ENCODE results near the gene ACKR2. TPM values are rescaled to one million over a fixed set of nuclear protein-coding genes. Genes with fewer than 3 reads are reported as not detected.

ACKR2 gene
- total and polyA plus RNA-seq, 2 of the 13 experiments (the other 11 are each of a cell fraction or from before 2014, with no cell fraction given), result 1.1 to 1.9 TPM

GRCh38 chr3:42829083-42829627 lies 19.9 kb downstream of the ACKR2 start (continued):
- 0 out of 2 replicates have a peak, but pooled peaks have one; percentile 24 for TF ChIP-seq GABPB1 (CRISPR knock-in tag; IDR thresholded peaks at IDR 0.05)
- TF ChIP-seq GLI4 (CRISPR knock-in tag; IDR thresholded peaks at IDR 0.05; ENCODE audit: borderline replicate concordance), result no peak
- TF ChIP-seq GATAD1 (CRISPR knock-in tag; IDR thresholded peaks at IDR 0.05), result no peak
- 0 out of 2 replicates have a peak, but pooled peaks have one; percentile 30 for TF ChIP-seq ZNF12 (CRISPR knock-in tag; IDR thresholded peaks at IDR 0.05)
- peak; percentile 79 for TF ChIP-seq BCL6 (CRISPR knock-in tag; IDR thresholded peaks at IDR 0.05)
- peak; percentile 88 for TF ChIP-seq JUND (CRISPR knock-in tag; IDR thresholded peaks at IDR 0.05)
- TF ChIP-seq ZNF772 (CRISPR knock-in tag; IDR thresholded peaks at IDR 0.05), result no peak
- TF ChIP-seq SP5 (CRISPR knock-in tag; IDR thresholded peaks at IDR 0.05; ENCODE audit: borderline replicate concordance, low read depth), result peak; percentile 54; the same call in 1 of the 2 replicates
- TF ChIP-seq ATF7 (IDR thresholded peaks at IDR 0.05), result peak; percentile 56
- TF ChIP-seq ATF7 (CRISPR knock-in tag; IDR thresholded peaks at IDR 0.05), result no peak; the same call in 1 of the 2 replicates
- TF ChIP-seq KMT2B (CRISPR knock-in tag; IDR thresholded peaks at IDR 0.05), result peak; percentile 49
- TF ChIP-seq ZNF256 (CRISPR knock-in tag; conservative IDR thresholded peaks at IDR 0.05), result no peak
- TF ChIP-seq, protein P1, sequence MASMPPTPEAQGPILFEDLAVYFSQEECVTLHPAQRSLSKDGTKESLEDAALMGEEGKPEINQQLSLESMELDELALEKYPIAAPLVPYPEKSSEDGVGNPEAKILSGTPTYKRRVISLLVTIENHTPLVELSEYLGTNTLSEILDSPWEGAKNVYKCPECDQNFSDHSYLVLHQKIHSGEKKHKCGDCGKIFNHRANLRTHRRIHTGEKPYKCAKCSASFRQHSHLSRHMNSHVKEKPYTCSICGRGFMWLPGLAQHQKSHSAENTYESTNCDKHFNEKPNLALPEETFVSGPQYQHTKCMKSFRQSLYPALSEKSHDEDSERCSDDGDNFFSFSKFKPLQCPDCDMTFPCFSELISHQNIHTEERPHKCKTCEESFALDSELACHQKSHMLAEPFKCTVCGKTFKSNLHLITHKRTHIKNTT (CRISPR knock-in tag; IDR thresholded peaks at IDR 0.05), result no peak
- TF ChIP-seq ZNF709 (CRISPR knock-in tag; IDR thresholded peaks at IDR 0.05), result 0 out of 2 replicates have a peak, but pooled peaks have one; percentile 27
- 0 out of 2 replicates have a peak, but pooled peaks have one; percentile 55 for TF ChIP-seq FOXK2 (IDR thresholded peaks at IDR 0.05)
- TF ChIP-seq KDM6A (CRISPR knock-in tag; IDR thresholded peaks at IDR 0.05; ENCODE audit: low read depth), result peak; percentile 82
- no peak for TF ChIP-seq RELA (CRISPR knock-in tag; IDR thresholded peaks at IDR 0.05)
- TF ChIP-seq ZMYM4 (CRISPR knock-in tag; IDR thresholded peaks at IDR 0.05), result 0 out of 2 replicates have a peak, but pooled peaks have one; percentile 57
- no peak for TF ChIP-seq KDM3A (CRISPR knock-in tag; IDR thresholded peaks at IDR 0.05; ENCODE audit: low read depth)
- no peak for TF ChIP-seq ZNF572 (CRISPR knock-in tag; IDR thresholded peaks at IDR 0.05)
- TF ChIP-seq, protein P2, sequence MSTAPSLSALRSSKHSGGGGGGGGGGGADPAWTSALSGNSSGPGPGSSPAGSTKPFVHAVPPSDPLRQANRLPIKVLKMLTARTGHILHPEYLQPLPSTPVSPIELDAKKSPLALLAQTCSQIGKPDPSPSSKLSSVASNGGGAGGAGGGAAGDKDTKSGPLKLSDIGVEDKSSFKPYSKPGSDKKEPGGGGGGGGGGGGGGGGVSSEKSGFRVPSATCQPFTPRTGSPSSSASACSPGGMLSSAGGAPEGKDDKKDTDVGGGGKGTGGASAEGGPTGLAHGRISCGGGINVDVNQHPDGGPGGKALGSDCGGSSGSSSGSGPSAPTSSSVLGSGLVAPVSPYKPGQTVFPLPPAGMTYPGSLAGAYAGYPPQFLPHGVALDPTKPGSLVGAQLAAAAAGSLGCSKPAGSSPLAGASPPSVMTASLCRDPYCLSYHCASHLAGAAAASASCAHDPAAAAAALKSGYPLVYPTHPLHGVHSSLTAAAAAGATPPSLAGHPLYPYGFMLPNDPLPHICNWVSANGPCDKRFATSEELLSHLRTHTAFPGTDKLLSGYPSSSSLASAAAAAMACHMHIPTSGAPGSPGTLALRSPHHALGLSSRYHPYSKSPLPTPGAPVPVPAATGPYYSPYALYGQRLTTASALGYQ (CRISPR knock-in tag; IDR thresholded peaks at IDR 0.05), result no peak
- no peak for TF ChIP-seq ZNF333 (CRISPR knock-in tag; IDR thresholded peaks at IDR 0.05; ENCODE audit: borderline replicate concordance)
- peak; percentile 64 for TF ChIP-seq ATF2 (CRISPR knock-in tag; IDR thresholded peaks at IDR 0.05)
- TF ChIP-seq GTF3A (CRISPR knock-in tag; conservative IDR thresholded peaks at IDR 0.05), result no peak
- TF ChIP-seq, protein P3, sequence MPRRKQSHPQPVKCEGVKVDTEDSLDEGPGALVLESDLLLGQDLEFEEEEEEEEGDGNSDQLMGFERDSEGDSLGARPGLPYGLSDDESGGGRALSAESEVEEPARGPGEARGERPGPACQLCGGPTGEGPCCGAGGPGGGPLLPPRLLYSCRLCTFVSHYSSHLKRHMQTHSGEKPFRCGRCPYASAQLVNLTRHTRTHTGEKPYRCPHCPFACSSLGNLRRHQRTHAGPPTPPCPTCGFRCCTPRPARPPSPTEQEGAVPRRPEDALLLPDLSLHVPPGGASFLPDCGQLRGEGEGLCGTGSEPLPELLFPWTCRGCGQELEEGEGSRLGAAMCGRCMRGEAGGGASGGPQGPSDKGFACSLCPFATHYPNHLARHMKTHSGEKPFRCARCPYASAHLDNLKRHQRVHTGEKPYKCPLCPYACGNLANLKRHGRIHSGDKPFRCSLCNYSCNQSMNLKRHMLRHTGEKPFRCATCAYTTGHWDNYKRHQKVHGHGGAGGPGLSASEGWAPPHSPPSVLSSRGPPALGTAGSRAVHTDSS (CRISPR knock-in tag; conservative IDR thresholded peaks at IDR 0.05), result no peak
- TF ChIP-seq ETS1 (CRISPR knock-in tag; IDR thresholded peaks at IDR 0.05), result no peak
- no peak for TF ChIP-seq ZNF224 (CRISPR knock-in tag; IDR thresholded peaks at IDR 0.05)
